HepG2 (cell line): ENCODE results near the gene NYAP1. TPM values are rescaled to one million over a fixed set of nuclear protein-coding genes. Genes with fewer than 3 reads are reported as not detected.

Experiments used
- CCDC6 ChIP-seq: sonication (generic); formaldehyde crosslinking; IDR thresholded peaks from 2 replicates; pipeline ENCODE4 v1.8.1; 2022; ENCODE audit warnings: mild to moderate bottlenecking, missing genetic modification reagents, moderate library complexity
- CSRNP2 ChIP-seq: sonication (generic); formaldehyde crosslinking; conservative IDR thresholded peaks from 2 replicates; pipeline ENCODE4 v1.8.0; 2022; ENCODE audit warnings: low read depth, missing genetic modification reagents
- DR1 ChIP-seq: sonication (generic); formaldehyde crosslinking; IDR thresholded peaks from 2 replicates; pipeline ENCODE4 v1.8.0; 2021; ENCODE audit warnings: mild to moderate bottlenecking, missing genetic modification reagents, inconsistent platforms
- GPN1 ChIP-seq: sonication (generic); formaldehyde crosslinking; IDR thresholded peaks from 2 replicates; pipeline ENCODE4 v1.5.1; 2020; ENCODE audit warnings: missing genetic modification reagents, borderline replicate concordance
- HDAC2 ChIP-seq: sonication (generic); formaldehyde crosslinking; IDR thresholded peaks from 2 replicates; pipeline ENCODE4 v1.4.0; 2020; ENCODE audit warnings: missing genetic modification reagents
- IKZF4 ChIP-seq: sonication (generic); formaldehyde crosslinking; IDR thresholded peaks from 2 replicates; pipeline ENCODE4 v1.5.1; 2020; ENCODE audit warnings: borderline replicate concordance, mild to moderate bottlenecking, low read depth, missing genetic modification reagents; ENCODE audit errors: not compliant biosample characterization
- KLF16 ChIP-seq, 2 experiments: sonication (generic) in 1 of 2; formaldehyde crosslinking in 1 of 2; IDR thresholded peaks; 2 replicates each; pipeline versions ENCODE4 v1.6.1 to v1.8.0; 2016 to 2023; ENCODE audit warnings: missing genetic modification reagents in 2 of 2, missing compliant biosample characterization in 1 of 2
- NFIB ChIP-seq: sonication (generic); formaldehyde crosslinking; IDR thresholded peaks from 2 replicates; pipeline ENCODE4 v1.9.0; 2021; ENCODE audit warnings: missing genetic modification reagents, mild to moderate bottlenecking, borderline replicate concordance
- NR2F1 ChIP-seq, 2 experiments: fragments of 450-650 bp in 1 of 2; formaldehyde crosslinking in 1 of 2; IDR thresholded peaks; 2 replicates each; pipeline versions ENCODE4 v1.5.0 to v1.6.1; 2016 to 2020; ENCODE audit warnings: mild to moderate bottlenecking in 1 of 2, missing compliant biosample characterization in 1 of 2, missing genetic modification reagents in 1 of 2, moderate library complexity in 1 of 2
- NR2F2 ChIP-seq: IDR thresholded peaks from 2 replicates; pipeline ENCODE4 v1.6.1; 2012; ENCODE audit warnings: low read depth, inconsistent platforms, borderline replicate concordance
- SKI ChIP-seq: fragments of 450-650 bp; IDR thresholded peaks from one replicate; pipeline ENCODE4 v1.6.1; 2018; ENCODE audit warnings: mild to moderate bottlenecking; ENCODE audit not compliant: partially characterized antibody
- SPEN ChIP-seq: sonication (generic); formaldehyde crosslinking; IDR thresholded peaks from 2 replicates; pipeline ENCODE4 v1.5.1; 2020; ENCODE audit warnings: low read depth, mild to moderate bottlenecking, missing genetic modification reagents
- SRF ChIP-seq: IDR thresholded peaks from 2 replicates; pipeline ENCODE4 v1.6.1; 2011; ENCODE audit warnings: mild to moderate bottlenecking, low read depth, low read length, moderate library complexity
- TEAD3 ChIP-seq: optimal IDR thresholded peaks from 2 replicates; pipeline ENCODE3; 2016; ENCODE audit warnings: borderline replicate concordance
- TP53 ChIP-seq: sonication (generic); formaldehyde crosslinking; conservative IDR thresholded peaks from 2 replicates; pipeline ENCODE4 v1.4.0; 2020; ENCODE audit warnings: missing genetic modification reagents
- UBTF ChIP-seq: sonication (generic); formaldehyde crosslinking; IDR thresholded peaks from 2 replicates; pipeline ENCODE4 v1.4.0; 2020; ENCODE audit warnings: mild to moderate bottlenecking, missing genetic modification reagents
- ZBTB7B ChIP-seq: sonication (generic); formaldehyde crosslinking; IDR thresholded peaks from 2 replicates; pipeline ENCODE4 v1.4.0; 2020; ENCODE audit warnings: missing genetic modification reagents
- ZFP62 ChIP-seq: sonication (generic); formaldehyde crosslinking; IDR thresholded peaks from 2 replicates; pipeline ENCODE4 v1.4.0; 2020; ENCODE audit warnings: missing genetic modification reagents
- ZNF317 ChIP-seq: sonication (generic); formaldehyde crosslinking; IDR thresholded peaks from 2 replicates; pipeline ENCODE4 v1.5.0; 2020; ENCODE audit warnings: mild to moderate bottlenecking, missing genetic modification reagents
- ZNF547 ChIP-seq: sonication (generic); formaldehyde crosslinking; IDR thresholded peaks from 2 replicates; pipeline ENCODE4 v1.5.1; 2020; ENCODE audit warnings: mild to moderate bottlenecking, missing genetic modification reagents
- ZNF614 ChIP-seq: IDR thresholded peaks from 2 replicates; pipeline ENCODE4 v1.6.1; 2018; ENCODE audit warnings: missing biosample characterization, missing genetic modification reagents, inconsistent platforms, borderline replicate concordance
- ZNF775 ChIP-seq: sonication (generic); formaldehyde crosslinking; IDR thresholded peaks from 2 replicates; pipeline ENCODE4 v1.4.0; 2020; ENCODE audit warnings: missing genetic modification reagents, mild to moderate bottlenecking, moderate library complexity, borderline replicate concordance
- polyA plus RNA-seq, 8 experiments: library from polyadenylated mRNA; depleted of rRNA in 3 of 8; stranded (reverse) in 7 of 8; unstranded in 1 of 8; fragments of >200 nt; fragmentation: Illumina TruSeq in 4 of 8; extraction: Trizol in 4 of 8; gene quantifications; 2 replicates each; pipeline versions ENCODE4 v1.2.1 to v1.2.3, GENCODE V29; 2011 to 2016; ENCODE audit warnings: low read depth in 4 of 8, missing spikeins in 1 of 8, mixed read lengths in 1 of 8; ENCODE audit not compliant: insufficient read depth in 1 of 8
- total RNA-seq, 5 experiments: library from RNA; depleted of rRNA; stranded (reverse); fragments of >200 nt; fragmentation: Illumina TruSeq; extraction: Trizol; gene quantifications; 2 replicates each; pipeline ENCODE4 v1.2.3, GENCODE V29; 2016; ENCODE audit warnings: low read depth in 1 of 5

The NYAP1 gene
- total and polyA plus RNA-seq, 2 of the 13 experiments (the other 11 are each of a cell fraction or from before 2014, with no cell fraction given): 0.15 to 0.46 TPM

GRCh38 chr7:100444311-100445278 is 39.1 kb upstream of the NYAP1 start (continued):
- TF ChIP-seq ZNF547 (CRISPR knock-in tag) (0 out of 2 replicates have a peak, but pooled peaks have one; percentile 22), CSRNP2 (CRISPR knock-in tag) (no peak), IKZF4 (CRISPR knock-in tag) (peak; percentile 54), GPN1 (no peak; the same call in 1 of the 2 replicates), ZFP62 (CRISPR knock-in tag) (no peak), SPEN (peak; percentile 83), KLF16 (CRISPR knock-in tag; IDR thresholded peaks at IDR 0.05) (peak in 1 of 2 experiments; percentile 72; a peak in 2 of 4 replicates), ZNF775 (CRISPR knock-in tag) (no peak), ZNF614 (CRISPR knock-in tag) (peak; percentile 46; the same call in 1 of the 2 replicates), ZBTB7B (CRISPR knock-in tag) (peak; percentile 62; the same call in 1 of the 2 replicates), HDAC2 (CRISPR knock-in tag) (peak; percentile 89), SKI (peak; percentile 46), UBTF (CRISPR knock-in tag) (peak; percentile 49; the same call in 1 of the 2 replicates), NFIB (no peak), NR2F2 (peak; percentile 86), DR1 (CRISPR knock-in tag) (no peak; the same call in 1 of the 2 replicates), TP53 (CRISPR knock-in tag) (no peak), SRF (0 out of 2 replicates have a peak, but pooled peaks have one; percentile 45), TEAD3 (CRISPR knock-in tag) (peak; percentile 52), CCDC6 (CRISPR knock-in tag) (peak; percentile 87), ZNF317 (CRISPR knock-in tag) (peak; percentile 77; the same call in 1 of the 2 replicates), NR2F1 (CRISPR knock-in tag; IDR thresholded peaks at IDR 0.05) (peak; percentile 95 to 96)
